Activated CD4-positive, CD25-positive, alpha-beta regulatory T cell treated with anti-CD3 and anti-CD28 coated beads, Interleukin-2, amount 50 U/mL, for 72 hours (primary cell): ENCODE measurements around the gene NSUN6.

ENCODE experiments used
- DNase-seq: peaks from one replicate; pipeline ENCODE4 v3.0.0; 2021

The NSUN6 gene

DNA sequence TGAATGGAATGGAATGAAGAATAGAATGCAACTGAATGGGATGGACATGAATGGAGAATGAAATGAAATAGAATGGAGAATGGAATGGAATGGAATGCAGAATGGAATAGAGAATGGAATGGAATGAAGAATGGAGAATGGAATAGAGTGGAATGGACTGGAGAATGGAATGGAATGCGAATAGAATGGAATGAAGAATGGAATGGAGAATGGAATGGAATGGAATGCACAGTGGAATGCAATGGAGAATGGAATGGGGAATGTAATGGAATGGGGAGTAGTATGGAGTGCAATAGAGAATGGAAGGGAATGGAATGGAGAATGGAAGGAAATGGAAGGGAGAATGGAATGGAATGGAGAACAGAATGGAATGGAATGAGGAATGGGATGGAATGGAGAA is 93.4 kb downstream of the NSUN6 start:
- DNase-seq, result no peak

DNA sequence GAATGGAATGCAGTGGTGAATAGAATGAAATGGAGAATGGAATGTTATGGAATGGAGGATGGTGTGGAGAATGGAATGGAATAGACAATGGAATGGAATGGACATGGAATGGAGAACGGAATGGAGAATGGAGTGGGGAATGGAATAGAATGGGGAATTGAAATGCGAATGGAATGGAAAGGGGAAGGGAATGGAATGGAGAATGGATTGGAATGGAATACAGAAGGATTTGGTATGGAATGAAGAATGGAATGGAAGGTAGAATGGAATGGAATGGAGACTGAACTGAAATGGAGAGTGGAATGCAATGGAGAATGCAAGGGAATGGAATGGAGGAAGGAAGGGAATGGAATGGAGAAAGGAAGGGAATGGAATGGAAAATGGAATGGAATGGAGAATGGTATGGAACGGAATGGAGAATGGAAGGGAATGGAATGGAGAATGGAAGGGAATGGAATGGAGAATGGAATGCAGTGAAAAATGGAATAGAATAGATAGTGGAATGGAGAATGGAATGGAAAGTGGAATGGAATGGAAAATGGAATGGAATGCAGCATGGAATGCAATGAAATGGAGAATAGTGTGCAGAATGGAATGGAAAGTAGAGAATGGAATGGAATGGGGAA is 94.8 kb downstream of the NSUN6 start:
- DNase-seq, result no peak

DNA sequence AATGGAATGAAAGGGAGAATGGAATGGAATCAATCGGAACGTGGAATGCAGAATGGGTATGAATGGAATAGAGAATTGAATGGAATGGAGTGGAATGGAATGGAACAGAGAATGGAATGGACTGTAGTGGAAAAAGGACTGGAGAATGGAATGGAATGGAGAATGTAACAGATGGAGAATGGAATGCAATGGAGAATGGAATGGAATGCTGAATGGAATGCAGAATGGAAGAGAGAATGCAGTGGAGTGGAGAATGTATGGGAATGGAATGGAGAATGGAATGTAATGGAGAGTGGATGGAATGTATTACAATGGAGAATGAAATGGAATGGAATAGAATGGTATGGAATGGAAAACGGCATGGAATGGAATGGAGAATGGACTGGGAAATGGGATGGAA is 96.9 kb downstream of the NSUN6 start:
- DNase-seq, result no peak

DNA sequence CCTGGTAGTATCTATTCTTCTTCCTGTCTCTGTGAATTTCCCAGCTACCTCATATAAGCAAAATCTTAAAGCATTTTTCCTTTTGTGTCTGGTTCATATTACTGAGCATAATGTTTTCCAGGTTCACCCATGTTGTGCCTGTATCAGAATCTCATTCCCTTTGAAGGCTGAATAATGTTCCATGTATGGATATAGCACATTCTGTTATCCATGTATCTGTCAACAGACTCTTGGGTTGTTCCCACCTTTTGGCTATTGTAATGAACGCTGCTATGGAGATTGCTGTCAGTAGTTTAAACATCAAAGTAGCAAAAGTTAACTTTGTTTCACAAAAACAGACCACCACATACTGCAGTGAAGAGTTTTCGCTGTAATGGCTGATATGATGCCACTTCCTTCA is 99.9 kb downstream of the NSUN6 start:
- DNase-seq, result no peak

DNA sequence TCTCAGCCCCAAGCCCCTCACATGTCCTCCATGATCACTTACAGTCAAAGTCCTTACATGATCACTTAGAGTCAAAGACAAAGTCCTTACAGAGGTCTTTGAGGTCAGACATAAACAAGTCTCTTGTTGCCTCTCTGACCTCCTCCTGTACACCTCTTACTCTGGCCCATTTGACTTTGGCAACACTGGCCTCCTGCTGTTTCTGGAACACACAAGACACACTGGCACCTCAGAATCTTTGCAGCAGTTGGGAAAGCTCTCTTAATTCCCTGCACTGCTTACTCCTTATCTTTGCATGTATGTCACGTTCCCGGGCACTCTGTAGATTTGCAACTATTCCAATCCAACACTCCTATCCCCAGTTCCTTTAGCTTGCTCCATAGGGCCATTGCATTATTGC is 102.3 kb downstream of the NSUN6 start:
- DNase-seq, result no peak

GRCh38 chr10:18545621-18546305 is 105.6 kb downstream of the NSUN6 start:
- DNase-seq, result no peak

GRCh38 chr10:18542832-18543231 is 108.6 kb downstream of the NSUN6 start:
- DNase-seq, result no peak

DNA sequence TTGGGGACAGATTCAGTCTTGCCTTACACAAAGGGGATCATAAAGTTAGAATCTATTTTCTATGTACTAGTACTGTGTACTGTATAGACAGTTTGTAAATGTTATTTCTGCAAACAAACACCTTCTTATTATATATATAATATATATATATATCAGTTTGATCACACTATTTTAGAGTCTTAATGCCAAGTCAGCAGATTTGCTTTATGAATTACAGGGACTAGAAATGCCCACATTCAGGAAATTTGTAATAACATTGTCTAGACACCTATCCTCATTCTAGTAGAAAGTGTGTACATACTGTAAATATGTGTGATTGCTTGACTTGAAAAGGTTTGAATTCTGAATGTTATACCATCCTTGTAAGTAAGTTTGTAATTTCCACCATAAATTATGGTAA is 111.2 kb downstream of the NSUN6 start:
- DNase-seq, result no peak

DNA sequence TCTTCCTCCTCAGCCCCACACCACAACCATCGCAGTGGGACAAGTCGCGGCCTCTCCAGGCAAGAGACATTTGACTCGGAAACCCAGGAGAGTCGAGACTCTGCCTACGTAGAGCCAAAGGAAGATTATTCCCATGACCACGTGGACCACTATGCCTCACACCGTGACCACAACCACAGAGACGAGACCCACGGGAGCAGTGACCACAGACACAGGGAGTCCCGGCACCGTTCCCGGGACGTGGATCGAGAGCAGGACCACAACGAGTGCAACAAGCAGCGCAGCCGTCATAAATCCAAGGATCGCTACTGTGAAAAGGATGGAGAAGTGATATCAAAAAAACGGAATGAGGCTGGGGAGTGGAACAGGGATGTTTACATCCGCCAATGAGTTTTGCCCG is 112.1 kb downstream of the NSUN6 start:
- no peak for DNase-seq

GRCh38 chr10:18533896-18534295 is 117.5 kb downstream of the NSUN6 start:
- no peak for DNase-seq

DNA sequence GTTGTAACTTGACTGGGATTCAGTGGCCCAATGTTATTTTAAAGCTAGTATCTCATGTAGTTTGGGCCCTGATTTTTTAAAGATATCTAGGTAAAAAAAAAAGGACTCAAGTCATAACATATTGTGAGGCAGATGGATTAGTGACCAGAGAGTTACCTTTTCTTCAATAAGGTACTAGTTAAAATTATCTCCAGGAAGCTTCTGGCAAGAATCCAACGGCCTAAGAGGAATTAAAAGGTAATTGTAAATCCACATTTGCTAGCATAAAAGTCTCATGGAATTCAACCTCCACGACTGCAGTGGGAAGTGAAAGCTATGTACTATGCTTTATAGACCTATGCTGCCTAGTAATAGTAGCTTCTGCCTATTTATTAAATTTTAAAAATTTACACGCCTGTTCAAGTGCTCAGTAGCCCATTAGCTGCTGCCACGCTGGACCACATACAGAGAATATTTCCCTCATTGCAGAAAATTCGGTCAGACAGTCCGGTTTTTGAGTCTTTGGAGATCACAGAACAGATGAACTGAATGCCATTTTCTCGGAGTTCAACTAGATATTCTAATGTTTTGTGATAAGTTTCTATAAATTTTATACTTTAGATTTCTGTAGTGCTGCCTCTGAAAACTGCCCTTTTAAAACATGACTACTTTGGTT is 118.4 kb downstream of the NSUN6 start:
- DNase-seq, result no peak

GRCh38 chr10:18528292-18528691 is 123.1 kb downstream of the NSUN6 start:
- no peak for DNase-seq

GRCh38 chr10:18527687-18528086 is 123.7 kb downstream of the NSUN6 start:
- DNase-seq, result no peak

- DNase-seq, result no peak
Observed at GRCh38 chr10:18523858-18524257, 127.5 kb downstream of the NSUN6 start.

DNA sequence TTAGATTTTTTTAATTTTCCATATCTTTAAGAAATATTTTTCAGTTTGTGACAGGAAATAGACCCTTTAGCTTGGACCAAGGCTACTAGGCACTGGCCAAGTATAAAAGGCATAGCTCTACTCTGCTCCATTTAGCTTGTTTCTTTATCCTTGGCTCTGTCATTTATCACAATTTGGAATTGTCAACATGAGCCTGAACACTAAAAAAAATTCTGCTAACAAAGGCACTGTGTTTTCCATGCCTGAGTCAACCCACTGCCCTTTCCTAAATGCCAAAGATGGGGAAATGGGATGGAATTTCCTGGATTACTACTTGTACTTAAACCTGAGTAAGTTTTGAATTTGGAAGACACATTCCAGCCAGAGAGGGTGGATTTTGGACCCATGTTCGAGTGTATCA is 128.4 kb downstream of the NSUN6 start:
- no peak for DNase-seq

DNA sequence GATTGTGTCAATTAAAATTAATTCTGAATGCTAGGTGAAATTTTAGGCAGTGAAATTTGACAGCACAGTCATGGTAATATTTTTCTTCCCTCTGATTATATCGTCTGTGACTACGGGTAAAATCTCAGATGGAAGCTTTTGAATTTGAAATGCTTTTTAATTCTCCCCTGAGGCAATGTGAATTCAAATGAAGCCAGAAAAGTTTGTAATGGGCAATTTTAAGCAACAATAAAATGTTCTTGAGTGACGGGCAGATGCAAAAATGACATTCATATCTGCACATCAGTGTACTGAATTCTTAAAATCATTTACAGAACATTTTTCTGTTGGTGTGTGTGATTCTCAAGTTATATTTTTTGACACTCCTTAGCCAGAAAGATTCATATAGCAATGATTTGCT is 134.5 kb downstream of the NSUN6 start:
- no peak for DNase-seq

DNA sequence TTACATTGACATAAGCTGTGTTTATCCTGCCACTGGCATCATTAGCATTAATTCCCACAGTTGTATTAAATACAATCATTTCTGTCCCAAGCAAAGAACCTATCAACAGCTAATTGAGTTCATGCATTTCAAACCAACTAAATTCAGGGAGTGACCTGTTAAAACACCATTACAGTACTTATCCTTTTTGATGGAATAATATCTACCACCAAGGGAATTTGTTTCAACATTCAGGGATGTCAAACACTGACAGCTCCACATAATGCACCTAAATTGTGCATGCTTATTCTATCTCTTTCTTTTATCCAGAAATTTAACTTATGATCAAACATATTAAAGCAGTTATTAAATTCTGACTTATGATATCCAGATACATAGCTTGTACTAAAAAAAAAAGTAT is 136.8 kb downstream of the NSUN6 start:
- DNase-seq, result no peak

DNA sequence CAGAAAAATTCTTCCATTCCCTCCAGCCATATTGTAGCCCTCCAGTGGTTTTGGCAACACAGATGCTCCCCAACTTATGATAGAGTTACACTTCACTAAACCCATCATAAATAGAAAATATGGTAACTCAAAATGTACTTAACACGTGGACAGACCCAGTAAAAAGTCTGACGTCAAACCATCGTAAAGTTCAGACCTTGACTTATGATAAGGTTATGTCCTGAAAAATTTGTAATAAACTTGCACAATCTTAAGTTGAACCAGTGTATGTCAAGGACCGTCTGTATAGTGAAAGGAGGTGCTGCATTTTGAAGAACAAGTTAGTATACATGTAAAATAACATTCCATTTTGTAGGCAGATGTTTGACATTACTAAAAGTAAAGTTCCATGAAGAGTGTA is 142.8 kb downstream of the NSUN6 start:
- DNase-seq, result no peak

GRCh38 chr10:18505456-18506118 is 145.8 kb downstream of the NSUN6 start:
- DNase-seq, result no peak

GRCh38 chr10:18504161-18504560 is 147.2 kb downstream of the NSUN6 start:
- no peak for DNase-seq

DNA sequence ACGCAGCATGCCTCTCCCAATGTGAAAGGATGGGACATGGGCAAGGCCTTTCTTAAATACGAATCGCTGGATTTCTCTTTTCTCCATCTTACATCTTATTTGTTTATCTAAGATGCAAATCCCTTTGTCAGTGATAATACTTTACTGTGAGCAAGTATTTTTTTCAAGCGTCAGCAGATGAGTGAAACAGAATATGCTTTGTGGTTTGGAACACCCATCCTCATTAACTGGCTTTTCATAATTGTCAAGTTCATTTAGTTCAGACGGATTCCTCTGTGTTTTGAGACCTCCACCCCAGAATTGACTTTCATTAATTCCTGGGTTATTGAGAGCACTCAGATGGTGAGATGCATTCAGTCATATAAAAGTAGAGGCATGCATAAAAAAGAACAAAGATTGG is 149.8 kb downstream of the NSUN6 start:
- DNase-seq, result no peak

DNA sequence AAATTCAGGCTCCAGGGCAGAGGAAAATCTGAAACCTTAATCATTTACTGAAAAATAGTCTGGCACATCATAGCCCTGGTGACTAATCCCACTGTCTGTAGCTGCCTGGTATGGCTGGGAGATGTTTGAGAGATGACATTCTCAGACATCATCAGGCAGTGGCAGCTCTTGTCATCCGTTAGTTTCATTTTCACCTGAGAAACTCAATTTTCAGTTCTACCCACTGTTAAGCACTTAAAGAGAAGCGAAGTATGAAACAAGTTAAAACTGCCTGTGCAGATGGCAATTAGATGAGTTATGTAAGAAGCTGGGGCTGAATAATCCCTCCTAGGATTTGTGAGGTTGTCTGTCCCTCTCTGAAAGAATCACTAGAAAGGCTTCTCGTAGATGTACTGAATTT is 150.2 kb downstream of the NSUN6 start:
- no peak for DNase-seq

- DNase-seq, result no peak
Observed at GRCh38 chr10:18500576-18500975, 150.8 kb downstream of the NSUN6 start.

DNA sequence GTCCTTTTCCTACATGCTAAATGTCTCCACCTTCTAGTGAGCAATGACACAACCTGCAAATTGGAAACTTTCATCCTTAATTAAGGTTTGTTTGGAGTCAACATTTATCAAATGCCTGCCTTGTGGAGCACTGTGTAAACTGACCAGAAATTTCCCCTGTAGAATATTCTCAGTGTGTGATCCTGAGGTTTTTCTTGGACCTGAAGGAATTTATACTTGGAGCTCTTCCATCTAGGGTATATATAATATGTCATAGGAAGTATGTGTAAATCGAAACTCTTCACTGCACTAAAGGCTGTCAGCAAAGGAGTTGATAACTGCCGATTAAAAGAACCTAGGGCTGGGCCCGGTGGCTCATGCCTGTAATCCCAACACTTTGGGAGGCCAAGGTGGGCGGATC is 152.4 kb downstream of the NSUN6 start:
- DNase-seq, result no peak
